Activated CD4-positive, alpha-beta T cell treated with anti-CD3 and anti-CD28 coated beads, Interleukin-2, Interleukin-6, amounts not matched to agents 100 ng/mL and 50 ng/mL, durations not matched to agents 16 hours and 8 hours (primary cell): ENCODE data around the gene TTC28.

Experiments used
- DNase-seq: peaks from one replicate; pipeline ENCODE4 v3.0.0-alpha.2; 2020

TTC28 gene

DNA sequence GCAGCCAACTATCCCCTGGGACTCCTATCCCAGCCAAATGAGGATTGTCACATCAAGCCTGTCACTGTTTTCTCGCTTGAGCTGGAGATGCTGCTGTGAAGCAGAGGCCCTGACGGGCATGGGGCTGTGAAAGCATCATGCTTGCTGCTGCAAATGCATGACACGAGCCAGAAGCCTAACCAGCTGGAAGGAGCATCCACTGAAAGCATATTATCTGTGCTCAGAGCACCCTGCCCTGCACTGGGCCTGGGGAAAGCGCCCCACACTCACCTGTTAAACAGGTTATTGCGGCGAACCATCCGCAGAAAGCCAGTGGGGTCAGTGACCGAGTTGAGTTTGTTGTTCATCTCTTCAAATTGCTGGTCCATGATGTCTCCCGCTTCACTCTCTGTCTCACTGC lies 649.7 kb downstream of the TTC28 start:
- DNase-seq: no peak

DNA sequence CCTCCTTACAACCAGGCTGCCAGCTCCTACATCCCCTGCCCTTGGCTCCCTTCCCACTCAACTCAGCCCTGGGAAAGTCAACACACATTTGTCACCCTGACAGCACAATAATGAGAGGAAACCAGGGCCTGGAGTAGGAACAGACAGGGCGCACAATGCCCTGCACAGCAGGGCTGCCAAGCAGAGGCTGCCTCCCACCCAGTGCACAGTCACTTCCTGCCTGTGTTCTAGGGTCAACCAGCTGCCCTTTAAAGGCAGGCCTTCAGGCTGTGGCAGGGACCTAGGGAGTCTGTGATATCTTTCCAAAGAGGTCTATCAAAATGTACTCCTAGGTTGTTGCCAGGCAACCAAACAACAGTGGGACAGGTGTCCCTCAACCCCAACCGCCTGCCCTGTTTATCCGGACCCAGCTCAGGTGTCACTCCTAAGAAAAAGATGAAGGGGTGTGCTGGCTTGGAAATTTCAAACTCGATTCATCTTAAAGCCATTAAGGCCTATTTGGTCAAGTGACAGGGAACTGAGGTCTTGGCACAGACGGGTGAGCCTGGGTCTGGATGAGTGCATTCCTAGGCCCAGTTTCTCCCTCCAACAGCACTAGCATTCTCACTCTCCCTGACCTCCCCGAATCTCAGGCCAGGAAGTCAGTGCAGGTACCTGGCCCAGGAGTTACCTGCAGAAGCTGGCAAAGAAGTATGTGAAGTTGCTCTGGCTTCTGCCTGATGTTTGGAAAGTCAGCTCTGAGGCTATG lies 650.3 kb downstream of the TTC28 start:
- DNase-seq: no peak

- no peak for DNase-seq
Observed at GRCh38 chr22:28027453-28028448, 651.9 kb downstream of the TTC28 start.

DNA sequence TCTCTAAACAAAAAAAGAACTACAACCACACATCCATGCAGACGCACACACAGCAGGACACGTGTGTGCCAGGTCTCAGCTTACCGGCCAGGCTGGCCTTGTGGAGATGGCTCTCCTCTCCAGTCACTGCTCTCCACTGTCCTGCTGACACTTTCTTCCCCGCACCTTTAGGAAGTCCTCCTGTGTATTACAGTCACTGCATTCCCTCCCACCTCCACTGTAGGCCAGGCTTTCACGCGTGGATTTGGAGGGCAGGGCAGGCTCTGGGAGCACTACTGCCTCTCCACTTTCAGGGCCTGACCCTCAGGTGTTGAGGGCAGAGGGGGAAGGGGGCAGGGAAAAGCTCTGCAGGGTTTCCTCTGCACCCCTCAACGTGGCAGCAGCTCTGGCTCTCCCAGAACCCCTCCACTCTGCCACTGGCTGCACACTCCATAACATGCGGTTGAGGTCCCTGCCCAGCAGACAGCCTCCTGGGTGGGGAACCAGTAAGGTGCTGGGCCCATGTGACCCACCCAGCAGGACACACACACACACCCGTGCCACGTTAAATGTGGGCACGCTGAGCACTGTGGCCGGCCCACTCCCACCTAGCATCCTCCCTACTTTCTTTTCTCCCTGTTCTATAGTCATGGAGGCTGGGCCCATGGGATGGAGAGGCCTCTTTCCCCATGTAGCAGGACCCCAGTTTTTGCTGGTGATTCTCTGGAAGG lies 653.6 kb downstream of the TTC28 start:
- no peak for DNase-seq

- DNase-seq: no peak
Observed at GRCh38 chr22:28025333-28025732, 654.3 kb downstream of the TTC28 start.

GRCh38 chr22:28024422-28024888 lies 655.2 kb downstream of the TTC28 start:
- no peak for DNase-seq

DNA sequence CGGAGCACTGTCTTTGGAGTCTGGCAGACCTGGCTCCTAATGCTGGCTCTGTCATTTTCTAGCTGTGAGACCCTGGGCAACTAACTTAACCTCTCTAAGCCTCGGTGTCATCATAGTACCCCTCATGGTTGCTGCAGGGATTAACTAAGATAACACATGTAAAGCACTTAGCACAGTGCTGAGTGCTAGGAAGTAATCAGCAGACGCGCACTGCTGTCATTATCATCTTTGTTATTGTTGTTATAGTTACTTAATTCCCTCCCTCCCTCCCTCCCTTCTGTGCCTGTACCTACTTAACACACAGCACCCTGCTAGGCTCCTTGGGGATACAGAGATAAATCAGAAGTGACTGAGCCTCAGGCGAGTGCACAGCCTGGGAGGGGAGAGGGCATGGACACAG lies 655.9 kb downstream of the TTC28 start:
- DNase-seq: no peak

DNA sequence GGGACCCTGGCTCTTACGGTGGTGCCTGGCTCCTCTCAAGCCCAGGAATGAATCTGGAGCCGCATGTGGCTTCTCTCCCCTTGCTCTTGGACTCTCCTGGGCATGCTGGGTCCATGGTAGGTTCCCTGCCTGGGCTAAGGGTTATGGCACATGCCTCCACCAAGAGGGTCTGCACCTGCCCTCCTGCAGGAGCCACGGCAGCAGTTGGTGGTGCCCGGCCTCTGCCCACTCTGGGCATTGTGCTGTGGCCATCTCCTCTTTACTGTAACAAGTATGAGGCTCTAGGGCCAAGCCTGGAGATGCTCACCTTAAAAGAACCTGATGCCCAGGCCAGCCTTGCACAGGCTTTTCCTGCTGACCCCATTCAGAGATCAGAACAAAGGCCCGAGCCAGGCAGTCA lies 656.6 kb downstream of the TTC28 start:
- DNase-seq: no peak

DNA sequence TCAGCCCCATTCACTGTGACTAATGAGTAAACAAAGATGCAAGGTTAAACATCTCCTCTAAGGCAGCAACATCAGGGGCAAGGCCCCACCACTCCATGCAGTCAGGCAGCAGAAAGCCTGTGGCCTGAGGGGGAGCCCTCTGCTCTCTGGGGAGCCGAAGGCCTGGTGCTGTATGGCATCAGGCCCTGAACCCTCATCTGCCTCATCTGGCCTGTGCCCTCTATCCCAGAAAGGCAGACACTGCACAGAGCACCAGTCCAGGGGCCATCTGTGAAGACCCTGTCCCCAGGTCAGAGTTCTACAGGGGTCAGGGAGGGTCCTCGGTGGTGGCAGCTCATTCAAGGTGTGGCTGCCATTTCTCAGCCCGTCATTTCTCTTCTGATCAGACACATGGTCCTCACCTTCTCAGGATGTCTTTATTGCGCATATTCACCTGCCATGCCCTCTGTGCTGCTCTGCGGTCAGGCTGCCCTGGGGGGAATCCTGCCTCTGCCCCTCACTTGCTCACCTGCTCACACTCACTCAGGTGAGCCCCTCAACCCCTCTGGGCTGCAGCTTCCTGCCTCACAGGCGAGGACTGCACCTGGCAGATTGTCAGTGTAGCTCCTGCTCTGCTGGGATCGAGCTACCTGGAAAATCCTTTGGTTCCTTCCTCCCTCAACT lies 657.5 kb downstream of the TTC28 start:
- no peak for DNase-seq

- DNase-seq: no peak
Observed at GRCh38 chr22:28021116-28021997, 658.3 kb downstream of the TTC28 start.

DNA sequence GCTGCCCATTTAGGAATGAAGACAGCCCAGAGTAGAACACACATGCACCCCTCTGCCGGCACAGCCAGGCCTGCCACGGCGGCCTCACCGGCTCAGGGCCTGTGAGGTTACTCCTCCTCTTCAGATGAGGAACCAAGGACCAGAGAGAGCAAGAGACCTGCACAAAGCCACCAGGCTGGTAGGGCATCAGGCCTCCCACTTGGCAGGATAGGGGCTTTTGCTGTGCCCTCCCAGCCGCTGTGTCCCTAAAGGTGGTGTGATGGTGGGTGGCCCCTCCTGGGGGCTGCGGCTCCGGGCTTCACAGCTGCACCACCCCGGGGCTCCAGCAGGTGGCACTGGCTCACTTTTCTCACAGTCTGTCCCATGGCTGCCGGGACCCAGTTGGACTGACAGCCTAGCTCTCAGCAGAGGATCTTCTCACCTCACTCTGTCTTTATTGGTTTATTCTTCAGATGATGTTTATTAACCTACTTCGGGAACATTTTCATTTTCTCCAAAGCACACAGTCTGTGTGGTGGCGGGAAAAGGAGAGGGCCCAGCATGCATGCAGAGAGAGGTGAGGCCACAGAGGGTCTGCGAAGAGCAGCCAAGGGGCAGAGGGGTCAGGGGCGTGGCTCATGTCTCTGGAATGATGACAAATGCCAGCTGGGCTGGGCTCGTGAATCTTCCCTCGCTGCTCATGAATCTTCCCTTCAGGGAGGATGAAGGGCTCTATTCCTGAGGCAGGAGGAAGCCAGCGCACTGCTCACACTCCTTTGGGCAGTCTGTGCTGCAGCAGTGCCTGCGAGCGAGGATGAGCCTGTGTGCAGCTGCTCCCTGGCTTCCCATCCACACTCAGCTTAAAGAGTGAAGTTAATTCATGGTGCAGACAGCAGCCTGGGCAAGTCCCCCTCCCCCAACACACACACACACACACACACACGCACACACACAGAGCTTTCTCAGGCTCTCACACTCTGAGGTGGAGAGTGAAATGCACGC lies 659.5 kb downstream of the TTC28 start:
- DNase-seq: peak; percentile 75

GRCh38 chr22:28019360-28019759 lies 660.3 kb downstream of the TTC28 start:
- peak; percentile 13 for DNase-seq

GRCh38 chr22:28018461-28018927 lies 661.1 kb downstream of the TTC28 start:
- no peak for DNase-seq

DNA sequence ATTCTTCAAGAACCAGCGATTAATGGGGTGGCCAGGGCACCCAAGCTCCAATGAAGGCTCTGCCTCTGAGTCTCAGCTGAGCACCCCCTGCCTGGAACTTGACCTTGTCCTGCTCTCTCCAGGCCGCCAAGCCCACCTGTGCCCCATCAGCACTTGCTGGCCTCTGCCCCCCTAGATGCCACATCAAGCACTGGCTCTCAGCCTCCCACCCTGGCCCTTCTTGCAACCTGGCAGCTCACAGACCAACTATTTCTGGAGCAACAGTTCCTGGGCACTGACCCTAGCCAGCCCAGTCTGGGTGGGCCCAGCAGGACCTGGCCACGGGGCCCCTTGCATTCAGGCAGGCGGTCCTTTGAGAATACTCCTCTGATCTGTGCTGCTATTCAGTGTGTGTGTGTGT lies 661.8 kb downstream of the TTC28 start:
- no peak for DNase-seq

GRCh38 chr22:28017558-28017820 lies 662.2 kb downstream of the TTC28 start:
- DNase-seq: no peak

GRCh38 chr22:28016781-28017557 lies 662.7 kb downstream of the TTC28 start:
- no peak for DNase-seq

- DNase-seq: no peak
Observed at GRCh38 chr22:28015676-28016601, 663.7 kb downstream of the TTC28 start.

DNA sequence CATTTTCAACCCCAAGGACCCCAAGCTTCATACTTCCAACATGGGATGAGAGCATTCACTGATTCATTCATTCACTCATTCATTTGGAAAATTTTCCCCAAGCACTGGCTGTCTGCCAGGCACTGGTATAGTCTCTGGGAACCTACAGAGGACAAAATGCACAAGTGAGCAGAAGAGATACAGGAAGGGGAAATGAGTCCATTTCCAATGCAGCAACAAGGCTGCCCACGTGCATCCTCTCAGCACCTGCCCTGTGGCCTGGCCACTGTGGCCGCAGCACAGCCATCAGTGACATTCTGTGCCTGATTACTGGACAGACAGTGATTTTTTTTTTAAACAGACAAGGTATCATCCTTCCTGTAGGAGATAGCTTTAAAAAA lies 664.6 kb downstream of the TTC28 start:
- no peak for DNase-seq
